H9 (cell line): ENCODE measurements around the gene EP300. TPM values are rescaled to one million over a fixed set of nuclear protein-coding genes. Genes with fewer than 3 reads are reported as not detected.
A peak's percentile ranks its signal among the peaks of the same experiment; 100 is the strongest.
"Not testable (repeated sequence)": the region's sequence is repeated elsewhere in the genome, so short reads cannot be mapped to it uniquely, and the experiment has no call there.

ENCODE experiments used
- DNase-seq: peaks from one replicate; pipeline ENCODE4 v3.0.0-alpha.2; 2017
- H2AFZ ChIP-seq: one replicate; pipeline ENCODE4 v1.6.1; 2013; ENCODE audit warnings: mild to moderate bottlenecking, low read length, control low read depth, moderate library complexity
- H2AK5ac ChIP-seq: 2 replicates; pipeline ENCODE4 v1.6.1; 2013; ENCODE audit warnings: low read length, control low read depth, mixed read lengths; ENCODE audit not compliant: insufficient read length
- H2BK120ac ChIP-seq: one replicate; pipeline ENCODE4 v1.6.1; 2013; ENCODE audit warnings: low read depth, mild to moderate bottlenecking, low read length, control low read depth, inconsistent platforms; ENCODE audit not compliant: poor library complexity, severe bottlenecking
- H2BK12ac ChIP-seq: 2 replicates; pipeline ENCODE4 v1.6.1; 2013; ENCODE audit warnings: low read length, control low read depth, mixed read lengths, low read depth; ENCODE audit not compliant: insufficient read length
- H2BK15ac ChIP-seq: 2 replicates; pipeline ENCODE4 v1.6.1; 2013; ENCODE audit warnings: low read depth, low read length, control low read depth
- H2BK20ac ChIP-seq: one replicate; pipeline ENCODE4 v1.6.1; 2013; ENCODE audit warnings: low read depth, mild to moderate bottlenecking, low read length, control low read depth, inconsistent platforms; ENCODE audit not compliant: poor library complexity, severe bottlenecking
- H2BK5ac ChIP-seq: 2 replicates; pipeline ENCODE4 v1.6.1; 2013; ENCODE audit warnings: low read length, control low read depth, mixed read lengths; ENCODE audit not compliant: insufficient read length
- H3K14ac ChIP-seq: 2 replicates; pipeline ENCODE4 v1.6.1; 2013; ENCODE audit warnings: low read length, control low read depth; ENCODE audit not compliant: insufficient read depth
- H3K18ac ChIP-seq: 2 replicates; pipeline ENCODE4 v1.6.1; 2013; ENCODE audit warnings: low read depth, mild to moderate bottlenecking, mixed read lengths, low read length, control low read depth; ENCODE audit not compliant: insufficient read length
- H3K23ac ChIP-seq: 2 replicates; pipeline ENCODE4 v1.6.1; 2013; ENCODE audit warnings: low read length, control low read depth, mixed read lengths, low read depth; ENCODE audit not compliant: insufficient read length
- H3K23me2 ChIP-seq: 2 replicates; pipeline ENCODE4 v1.6.1; 2013; ENCODE audit warnings: low read depth, mild to moderate bottlenecking, mixed read lengths, low read length, control low read depth; ENCODE audit not compliant: insufficient read length, poor library complexity, severe bottlenecking
- H3K27ac ChIP-seq: 2 replicates; pipeline ENCODE4 v1.5.1; 2013; ENCODE audit warnings: low read length, control low read depth, mixed read lengths, low read depth; ENCODE audit not compliant: insufficient read length
- H3K27me3 ChIP-seq: 2 replicates; pipeline ENCODE4 v1.6.1; 2013; ENCODE audit warnings: low read length, control low read depth, inconsistent platforms; ENCODE audit not compliant: insufficient read depth
- H3K4ac ChIP-seq: 2 replicates; pipeline ENCODE4 v1.6.1; 2013; ENCODE audit warnings: low read depth, mild to moderate bottlenecking, control low read depth, inconsistent platforms, low read length, moderate library complexity
- H3K4me1 ChIP-seq: 2 replicates; pipeline ENCODE4 v1.6.1; 2013; ENCODE audit warnings: low read length, control low read depth, inconsistent platforms; ENCODE audit not compliant: insufficient read depth
- H3K4me2 ChIP-seq: 2 replicates; pipeline ENCODE4 v1.6.1; 2013; ENCODE audit warnings: low read length, control low read depth, mixed read lengths; ENCODE audit not compliant: insufficient read length, insufficient read depth
- H3K56ac ChIP-seq: 2 replicates; pipeline ENCODE4 v1.6.1; 2013; ENCODE audit warnings: low read depth, mild to moderate bottlenecking, mixed read lengths, low read length, control low read depth; ENCODE audit not compliant: insufficient read length
- H3K79me1 ChIP-seq: 2 replicates; pipeline ENCODE4 v1.6.1; 2013; ENCODE audit warnings: low read depth, mild to moderate bottlenecking, moderate library complexity, low read length, control low read depth, inconsistent platforms; ENCODE audit not compliant: insufficient read depth, poor library complexity, severe bottlenecking
- H3K79me2 ChIP-seq: 2 replicates; pipeline ENCODE4 v1.6.1; 2013; ENCODE audit warnings: low read length, control low read depth, inconsistent platforms; ENCODE audit not compliant: insufficient read depth
- H3K9ac ChIP-seq: 2 replicates; pipeline ENCODE4 v1.6.1; 2013; ENCODE audit warnings: low read length, control low read depth, mixed read lengths; ENCODE audit not compliant: insufficient read length; ENCODE audit errors: extremely low read depth
- H3K9me3 ChIP-seq: one replicate; pipeline ENCODE4 v1.6.1; 2013; ENCODE audit warnings: low read depth, low read length, inconsistent platforms; ENCODE audit not compliant: control insufficient read depth
- H3T11ph ChIP-seq: one replicate; pipeline ENCODE4 v1.6.1; 2013; ENCODE audit warnings: mild to moderate bottlenecking, low read length, control low read depth, inconsistent platforms
- H4K20me1 ChIP-seq: one replicate; pipeline ENCODE4 v1.6.1; 2013; ENCODE audit not compliant: control insufficient read depth, insufficient read length, insufficient read depth
- H4K5ac ChIP-seq: 2 replicates; pipeline ENCODE4 v1.6.1; 2013; ENCODE audit warnings: low read depth, mild to moderate bottlenecking, mixed read lengths, low read length, control low read depth; ENCODE audit not compliant: insufficient read length
- H4K8ac ChIP-seq: replicated peaks from 2 replicates; pipeline ENCODE4 v1.6.1; 2013; ENCODE audit warnings: low read length, control low read depth, mixed read lengths, low read depth; ENCODE audit not compliant: insufficient read length
- H4K91ac ChIP-seq: 2 replicates; pipeline ENCODE4 v1.6.1; 2013; ENCODE audit warnings: low read depth, mild to moderate bottlenecking, moderate library complexity, mixed read lengths, low read length, control low read depth; ENCODE audit not compliant: insufficient read length
- H3K27ac Mint-ChIP-seq, 3 experiments: 2 replicates in 2 of 3; 3 replicates in 1 of 3; pipeline ENCODE4 v1.8.0; 2020 to 2021; ENCODE audit warnings: mixed read lengths in 3 of 3, mild to moderate bottlenecking in 1 of 3, moderate library complexity in 1 of 3
- H3K27me3 Mint-ChIP-seq: 2 replicates; pipeline ENCODE4 v1.8.0; 2021; ENCODE audit warnings: low read depth, mild to moderate bottlenecking, moderate library complexity, mixed read lengths
- H3K36me3 Mint-ChIP-seq, 3 experiments: 2 replicates in 2 of 3; 3 replicates in 1 of 3; pipeline ENCODE4 v1.8.0; 2020 to 2021; ENCODE audit warnings: low read depth in 3 of 3, mixed read lengths in 3 of 3; ENCODE audit not compliant: insufficient read depth in 1 of 3
- H3K4me1 Mint-ChIP-seq, 2 experiments: 2 replicates each; pipeline ENCODE4 v1.8.0; 2020; ENCODE audit warnings: mixed read lengths in 2 of 2
- H3K4me3 Mint-ChIP-seq, 2 experiments: 2 replicates in 1 of 2; 3 replicates in 1 of 2; pipeline ENCODE4 v1.8.0; 2020 to 2021; ENCODE audit warnings: mild to moderate bottlenecking in 2 of 2, mixed read lengths in 2 of 2, moderate library complexity in 1 of 2
- H3K9me3 Mint-ChIP-seq, 2 experiments: 2 replicates in 1 of 2; 3 replicates in 1 of 2; pipeline ENCODE4 v1.8.0; 2020; ENCODE audit warnings: mild to moderate bottlenecking in 2 of 2, mixed read lengths in 2 of 2, moderate library complexity in 1 of 2
- CTCF ChIP-seq: fragments of 200-600 bp; sonication (generic); conservative IDR thresholded peaks from 3 replicates; pipeline ENCODE4 v1.8.0; 2021; ENCODE audit warnings: antibody characterized with exemption, mild to moderate bottlenecking
- WGBS: extraction: QIAGEN DNeasy Blood & Tissue Kit; methylation state at CpG from one replicate; pipeline ENCODE4 v1.1.7; 2013; ENCODE audit warnings: missing lambda C conversion rate, low lambda C conversion rate, mixed read lengths; ENCODE audit not compliant: insufficient read length; ENCODE audit errors: extremely low coverage; 5-methylcytosine and 5-hydroxymethylcytosine counted together
- total RNA-seq: library from RNA; stranded (reverse); gene quantifications from 2 replicates; pipeline ENCODE4 v1.2.1, GENCODE V29; 2021

Gene EP300
- total RNA-seq, 1 experiment from 2014 or later, result 136 TPM

GRCh38 chr22:41048791-41049717 is 43.3 kb upstream of the EP300 start:
- peak overlapping the region; percentile 34 to 87 (median 70); a peak in 3 of 7 replicates for H3K27ac Mint-ChIP-seq
- H2AFZ ChIP-seq, result no peak overlapping the region
- H3K14ac ChIP-seq, result peak overlapping the region; percentile 22; the same call in 1 of the 2 replicates
- peaks cover 2% of the 10 kb centered on the region; the same call in 1 of the 2 replicates for H3K27me3 Mint-ChIP-seq
- H3K9ac ChIP-seq, result no peak overlapping the region
- no peaks in the 10 kb centered on the region for H3K79me1 ChIP-seq
- H3K18ac ChIP-seq, result no peak overlapping the region
- H3T11ph ChIP-seq, result no peak overlapping the region
- H2BK120ac ChIP-seq, result no peak overlapping the region
- H3K56ac ChIP-seq, result no peak overlapping the region
- no peaks in the 10 kb centered on the region for H3K36me3 Mint-ChIP-seq
- TF ChIP-seq CTCF, result no peak
- no peaks in the 10 kb centered on the region for H4K20me1 ChIP-seq
- H3K23me2 ChIP-seq, result no peaks in the 10 kb centered on the region
- H3K4me2 ChIP-seq, result no peak overlapping the region
- H3K79me2 ChIP-seq, result no peaks in the 10 kb centered on the region
- no peaks in the 10 kb centered on the region for H3K27me3 ChIP-seq
- no peak overlapping the region for H2BK12ac ChIP-seq
- no peaks in the 10 kb centered on the region for H3K9me3 Mint-ChIP-seq
- H3K9me3 ChIP-seq, result no peaks in the 10 kb centered on the region
- no peaks in the 10 kb centered on the region for H3K4me1 ChIP-seq
- no peak overlapping the region for H4K5ac ChIP-seq
- H3K27ac ChIP-seq, result no peak overlapping the region
- no peak overlapping the region for H2BK15ac ChIP-seq
- no peak overlapping the region for H4K91ac ChIP-seq
- peak; percentile 75 for DNase-seq
- no CpG with 5 or more reads among the region's 31 CpGs for WGBS
- peaks cover 7 to 17% of the 10 kb centered on the region in 2 experiments for H3K4me1 Mint-ChIP-seq
- no peak overlapping the region for H2AK5ac ChIP-seq
- no peak overlapping the region for H2BK5ac ChIP-seq
- H3K4ac ChIP-seq, result no peak overlapping the region
- H3K23ac ChIP-seq, result no peak overlapping the region
- H2BK20ac ChIP-seq, result no peak overlapping the region
- H4K8ac ChIP-seq, result no peak overlapping the region
- no peak overlapping the region for H3K4me3 Mint-ChIP-seq

GRCh38 chr22:41049795-41050194 is 42.6 kb upstream of the EP300 start:
- H3K9me3 ChIP-seq, H2BK20ac ChIP-seq, DNase-seq, H3K27me3 ChIP-seq, H2AK5ac ChIP-seq, H3K56ac ChIP-seq, H2BK12ac ChIP-seq, H2AFZ ChIP-seq, H3K4me1 ChIP-seq, H4K91ac ChIP-seq, H3K36me3 Mint-ChIP-seq, H3K9ac ChIP-seq, H3K18ac ChIP-seq, H3K4me2 ChIP-seq, H3K79me2 ChIP-seq, H3K27me3 Mint-ChIP-seq, H4K20me1 ChIP-seq, H3K79me1 ChIP-seq, H3K27ac ChIP-seq, H2BK15ac ChIP-seq, H2BK120ac ChIP-seq, H3K23ac ChIP-seq, H2BK5ac ChIP-seq, H3K4ac ChIP-seq, H3K4me3 Mint-ChIP-seq, H4K5ac ChIP-seq, H4K8ac ChIP-seq, H3K23me2 ChIP-seq, H3K9me3 Mint-ChIP-seq, H3T11ph ChIP-seq: not testable (repeated sequence)
- no CpG with 5 or more reads among the region's 4 CpGs for WGBS
- peak overlapping the region; percentile 22; the same call in 1 of the 2 replicates for H3K14ac ChIP-seq
- H3K27ac Mint-ChIP-seq, result peak overlapping the region in 1 of 3 experiments; percentile 87; a peak in 1 of 7 replicates
- peaks cover 7 to 17% of the 10 kb centered on the region in 2 experiments for H3K4me1 Mint-ChIP-seq
